Activated B cell treated with CpG ODN at 0.5 μM for 24 hours (primary cell): ENCODE data around the gene GRPEL1. TPM values are rescaled to one million over a fixed set of nuclear protein-coding genes. Genes with fewer than 3 reads are reported as not detected.

ENCODE experiments used
- ATAC-seq: fragments of 200-7000 bp; cut with Tn5 transposase; one replicate; pipeline ENCODE4 v1.10.0; 2021; ENCODE audit warnings: low read depth, mild to moderate bottlenecking, moderate library complexity
- CTCF ChIA-PET: fragments of 350-600 bp; sonication (Branson Sonifier 250); formaldehyde crosslinking; loops from one replicate; lab custom pipeline; 2021; ENCODE audit warnings: antibody characterized with exemption; lab: Charles Lee
- POLR2A ChIA-PET: fragments of 350-600 bp; sonication (Branson Sonifier 250); formaldehyde crosslinking; loops from one replicate; lab custom pipeline; 2021; ENCODE audit warnings: antibody characterized with exemption; lab: Charles Lee
- DNase-seq: peaks from one replicate; pipeline ENCODE4 v3.0.0; 2022
- H3K27ac Mint-ChIP-seq: one replicate; pipeline ENCODE4 v1.8.0; 2020; ENCODE audit warnings: mixed read lengths
- H3K27me3 Mint-ChIP-seq: one replicate; pipeline ENCODE4 v1.8.0; 2021; ENCODE audit warnings: mixed read lengths
- H3K36me3 Mint-ChIP-seq: one replicate; pipeline ENCODE4 v1.8.0; 2021; ENCODE audit warnings: low read depth, mixed read lengths
- H3K4me1 Mint-ChIP-seq: one replicate; pipeline ENCODE4 v1.8.0; 2021; ENCODE audit warnings: mixed read lengths
- H3K4me3 Mint-ChIP-seq: one replicate; pipeline ENCODE4 v1.8.0; 2020; ENCODE audit warnings: mild to moderate bottlenecking, mixed read lengths
- H3K9me3 Mint-ChIP-seq: one replicate; pipeline ENCODE4 v1.8.0; 2020; ENCODE audit warnings: mixed read lengths
- intact Hi-C: fragments of 100-400 bp; cut with micrococcal nuclease; formaldehyde crosslinking; loops from one replicate; pipeline ENCODE4 v1.15.1; 2024
- total RNA-seq: library from RNA; stranded (reverse); gene quantifications from 2 replicates; pipeline ENCODE4 v1.2.3, GENCODE V29; 2022
- TF ChIP-seq, protein P1 (sequence below): fragments of 200-600 bp; IDR thresholded peaks from one replicate; pipeline ENCODE4 v1.8.0; 2022; ENCODE audit warnings: antibody characterized with exemption, mild to moderate bottlenecking

Gene GRPEL1
- 31.8 and 41.3 TPM in 2 replicates for total RNA-seq

DNA sequence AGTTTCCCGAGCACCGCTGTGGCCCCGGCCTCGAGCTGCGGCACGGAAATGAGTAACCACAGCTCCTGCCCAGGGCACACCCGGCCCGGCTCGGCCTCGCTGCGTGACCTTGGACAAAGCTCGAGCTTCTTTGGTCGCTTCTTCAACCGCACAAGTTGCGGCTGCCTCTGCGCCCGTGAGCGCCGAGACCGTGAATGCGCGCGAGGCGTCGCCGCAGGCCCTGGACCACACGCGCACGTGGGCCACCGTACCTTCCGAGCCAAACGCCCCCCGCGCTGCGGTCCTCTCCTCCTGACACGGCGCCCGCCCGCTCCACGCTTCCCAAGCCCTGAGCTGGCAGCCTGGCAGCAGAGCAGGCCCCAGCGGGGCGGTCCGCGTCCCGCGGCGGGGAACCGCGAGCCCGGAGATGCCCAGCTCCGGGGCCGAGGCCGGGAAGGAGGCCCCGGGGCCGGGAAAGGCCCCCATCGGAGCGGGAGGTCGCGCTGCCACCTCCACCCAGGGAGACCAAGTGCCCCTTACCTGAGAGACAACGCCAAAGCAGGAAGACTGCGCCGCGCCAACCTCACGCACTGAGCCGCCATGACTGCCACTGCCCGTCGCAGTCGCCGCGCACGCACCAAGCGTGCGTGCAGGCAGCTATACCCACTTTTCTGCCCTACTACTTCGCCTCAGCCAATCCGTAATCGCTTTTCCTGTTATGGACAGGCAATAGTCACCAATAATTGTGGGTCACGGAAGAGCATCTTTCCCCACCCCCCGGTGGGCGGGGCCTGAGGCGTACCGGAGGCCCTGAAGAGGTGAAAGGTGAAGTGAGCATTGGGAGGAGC, at the start of gene GRPEL1:
Gene GRPEL1, minus strand, starts transcription at position 613 of the 827 bp plus-strand sequence. Its CDS starts 32 bp downstream, at position 581.
- Mint-ChIP-seq H3K9me3 (no peaks in the 10 kb centered on the region), H3K4me3 (peak within 1 kb of the TSS; percentile 95), H3K27me3 (no peaks in the 10 kb centered on the region), H3K36me3 (peaks cover 34% of the 10 kb centered on the region), H3K4me1 (peaks cover 44% of the 10 kb centered on the region), H3K27ac (peak within 1 kb of the TSS; percentile 90)
- intact Hi-C loops: loop anchor here (1.0 to 10.0 kb wide), 11 partner anchors 24 to 493 kb away; partner anchors contain the start of genes BLOC1S4, KIAA0232, MAN2B2 and MRFAP1
- ATAC-seq: peak; percentile 91
- POLR2A ChIA-PET: interaction anchor here (0.5 to 6.5 kb wide), 27 partner anchors 9 to 798 kb away, joined by 3 to 132 read pairs (median 7); partner anchors contain the start of genes BLOC1S4, KIAA0232, MRFAP1 and MRFAP1L1
- DNase-seq: peak; percentile 100
- CTCF ChIA-PET: interaction anchor here (1.0 to 6.9 kb wide), 6 partner anchors 22 to 349 kb away, joined by 4 to 77 read pairs (median 8); partner anchors contain the start of genes BLOC1S4 and TADA2B
- TF ChIP-seq, protein P1, sequence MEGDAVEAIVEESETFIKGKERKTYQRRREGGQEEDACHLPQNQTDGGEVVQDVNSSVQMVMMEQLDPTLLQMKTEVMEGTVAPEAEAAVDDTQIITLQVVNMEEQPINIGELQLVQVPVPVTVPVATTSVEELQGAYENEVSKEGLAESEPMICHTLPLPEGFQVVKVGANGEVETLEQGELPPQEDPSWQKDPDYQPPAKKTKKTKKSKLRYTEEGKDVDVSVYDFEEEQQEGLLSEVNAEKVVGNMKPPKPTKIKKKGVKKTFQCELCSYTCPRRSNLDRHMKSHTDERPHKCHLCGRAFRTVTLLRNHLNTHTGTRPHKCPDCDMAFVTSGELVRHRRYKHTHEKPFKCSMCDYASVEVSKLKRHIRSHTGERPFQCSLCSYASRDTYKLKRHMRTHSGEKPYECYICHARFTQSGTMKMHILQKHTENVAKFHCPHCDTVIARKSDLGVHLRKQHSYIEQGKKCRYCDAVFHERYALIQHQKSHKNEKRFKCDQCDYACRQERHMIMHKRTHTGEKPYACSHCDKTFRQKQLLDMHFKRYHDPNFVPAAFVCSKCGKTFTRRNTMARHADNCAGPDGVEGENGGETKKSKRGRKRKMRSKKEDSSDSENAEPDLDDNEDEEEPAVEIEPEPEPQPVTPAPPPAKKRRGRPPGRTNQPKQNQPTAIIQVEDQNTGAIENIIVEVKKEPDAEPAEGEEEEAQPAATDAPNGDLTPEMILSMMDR: no peak

- Mint-ChIP-seq H3K27me3 (peaks cover 7% of the 10 kb centered on the region), H3K27ac (no peak overlapping the region), H3K9me3 (peaks cover 4% of the 10 kb centered on the region), H3K4me1 (no peaks in the 10 kb centered on the region), H3K36me3 (no peaks in the 10 kb centered on the region), H3K4me3 (no peak overlapping the region)
- ATAC-seq (no peak), DNase-seq (no peak)
- intact Hi-C loops: no loop called here
- CTCF ChIA-PET: no interaction called here
- POLR2A ChIA-PET: no interaction called here
- TF ChIP-seq, protein P1: no peak
Observed at GRCh38 chr4:7116705-7117104, 48.8 kb upstream of the GRPEL1 start.

DNA sequence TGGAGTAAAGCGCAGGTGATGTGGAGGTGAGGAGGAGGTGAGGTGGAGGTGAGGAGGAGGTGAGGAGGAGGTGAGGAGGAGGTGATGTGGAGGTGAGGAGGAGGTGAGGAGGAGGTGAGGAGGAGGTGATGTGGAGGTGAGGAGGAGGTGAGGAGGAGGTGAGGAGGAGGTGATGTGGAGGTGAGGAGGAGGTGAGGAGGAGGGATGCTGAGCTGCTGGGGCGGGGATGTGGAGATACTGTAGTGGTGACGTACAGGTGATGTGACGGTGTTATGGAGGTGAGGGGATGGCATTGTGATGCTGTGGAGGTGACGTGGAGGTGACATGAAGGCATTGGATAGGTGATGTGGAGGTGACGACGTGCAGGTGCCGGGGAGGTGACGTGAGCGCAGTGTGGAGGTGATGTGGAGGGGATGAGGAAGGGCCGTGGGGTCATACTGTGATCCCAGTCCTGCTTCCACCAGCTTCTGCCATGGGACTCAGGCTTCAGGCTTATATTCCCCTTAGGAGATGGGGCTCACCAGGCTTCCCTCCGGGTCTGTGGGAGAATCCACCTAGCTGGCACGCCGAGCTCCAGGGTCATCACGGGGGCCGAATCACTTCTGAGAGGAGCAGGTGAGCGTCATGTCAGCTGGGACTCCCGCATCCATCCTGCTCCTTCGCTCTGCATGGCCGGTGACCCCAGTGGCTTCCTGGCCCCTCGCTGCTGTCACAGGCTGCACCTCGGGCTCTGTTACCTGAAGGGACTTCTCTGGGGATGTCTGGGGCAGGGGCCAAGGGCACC, 47.9 kb upstream of the GRPEL1 start:
- ChIA-PET POLR2A (no interaction called here), CTCF (no interaction called here)
- DNase-seq: no peak
- no peaks in the 10 kb centered on the region for H3K36me3 Mint-ChIP-seq
- no peak overlapping the region for H3K27ac Mint-ChIP-seq
- intact Hi-C loops: no loop called here
- peaks cover 4% of the 10 kb centered on the region for H3K9me3 Mint-ChIP-seq
- H3K27me3 Mint-ChIP-seq: peaks cover 7% of the 10 kb centered on the region
- H3K4me3 Mint-ChIP-seq: no peak overlapping the region
- no peak for ATAC-seq
- TF ChIP-seq, protein P1: no peak
- H3K4me1 Mint-ChIP-seq: no peaks in the 10 kb centered on the region

GRCh38 chr4:7112656-7113055, 44.8 kb upstream of the GRPEL1 start:
- H3K9me3 Mint-ChIP-seq: peaks cover 2% of the 10 kb centered on the region
- TF ChIP-seq, protein P1: no peak
- CTCF ChIA-PET: interaction anchor here (1.0 kb wide), 1 partner anchor 10 kb away, joined by 3 read pairs; no protein-coding TSS in a partner anchor

More at GRCh38 chr4:7112656-7113055, 44.8 kb upstream of the GRPEL1 start:
- Mint-ChIP-seq H3K4me3 (no peak overlapping the region), H3K27ac (no peak overlapping the region), H3K4me1 (no peaks in the 10 kb centered on the region), H3K27me3 (peaks cover 7% of the 10 kb centered on the region), H3K36me3 (no peaks in the 10 kb centered on the region)
- no peak for ATAC-seq
- no peak for DNase-seq
- intact Hi-C loops: no loop called here
- POLR2A ChIA-PET: no interaction called here
